Stimulated activated CD8-positive, alpha-beta memory T cell treated with anti-CD3 and anti-CD28 coated beads, Interleukin-7, amount 100 ng/mL, for 1 hour (primary cell): ENCODE measurements around the gene DDX3X.
"Not testable (repeated sequence)": the region's sequence is repeated elsewhere in the genome, so short reads cannot be mapped to it uniquely, and the experiment has no call there.

Experiments
- DNase-seq, 2 donors: peaks; one replicate each; pipeline ENCODE4 v3.0.0-alpha.2; 2020; ENCODE audit warnings: low read depth in 2 of 2

The DDX3X gene

DNA sequence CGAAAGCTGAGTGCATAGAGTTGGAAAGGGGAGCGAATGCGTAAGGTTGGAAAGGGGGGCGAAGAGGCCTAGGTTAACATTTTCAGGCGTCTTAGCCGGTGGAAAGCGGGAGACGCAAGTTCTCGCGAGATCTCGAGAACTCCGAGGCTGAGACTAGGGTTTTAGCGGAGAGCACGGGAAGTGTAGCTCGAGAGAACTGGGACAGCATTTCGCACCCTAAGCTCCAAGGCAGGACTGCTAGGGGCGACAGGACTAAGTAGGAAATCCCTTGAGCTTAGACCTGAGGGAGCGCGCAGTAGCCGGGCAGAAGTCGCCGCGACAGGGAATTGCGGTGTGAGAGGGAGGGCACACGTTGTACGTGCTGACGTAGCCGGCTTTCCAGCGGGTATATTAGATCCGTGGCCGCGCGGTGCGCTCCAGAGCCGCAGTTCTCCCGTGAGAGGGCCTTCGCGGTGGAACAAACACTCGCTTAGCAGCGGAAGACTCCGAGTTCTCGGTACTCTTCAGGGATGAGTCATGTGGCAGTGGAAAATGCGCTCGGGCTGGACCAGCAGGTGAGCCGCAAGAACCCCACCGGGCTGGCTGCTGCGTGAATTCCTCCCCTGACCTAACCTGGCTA is at the start of gene DDX3X:
Gene DDX3X, plus strand, starts transcription at position 419 of the 619 bp plus-strand sequence. Its CDS starts 91 bp downstream, at position 510.
- peak; percentile 73 to 86 for DNase-seq

DNA sequence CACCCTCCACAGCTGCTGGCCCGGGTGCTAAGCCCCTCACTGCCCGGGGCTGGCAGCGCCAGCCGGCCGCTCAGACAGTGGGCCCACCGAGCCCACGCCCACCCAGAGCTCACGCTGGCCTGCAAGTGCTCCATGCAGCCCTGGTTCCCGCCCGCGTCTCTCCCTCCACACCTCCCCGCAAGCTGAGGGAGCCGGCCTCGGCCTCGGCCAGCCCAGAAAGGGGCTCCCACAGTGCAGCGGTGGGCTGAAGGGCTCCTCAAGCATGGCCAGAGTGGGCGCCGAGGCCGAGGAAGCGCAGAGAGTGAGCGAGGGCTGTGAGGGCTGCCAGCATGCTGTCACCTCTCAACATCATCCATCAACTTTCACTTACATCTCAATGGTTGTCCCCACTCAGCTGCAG is 48.0 kb upstream of the DDX3X start:
- not testable (repeated sequence) for DNase-seq

GRCh38 chrX:41288641-41289040 is 45.3 kb upstream of the DDX3X start:
- DNase-seq: no peak

DNA sequence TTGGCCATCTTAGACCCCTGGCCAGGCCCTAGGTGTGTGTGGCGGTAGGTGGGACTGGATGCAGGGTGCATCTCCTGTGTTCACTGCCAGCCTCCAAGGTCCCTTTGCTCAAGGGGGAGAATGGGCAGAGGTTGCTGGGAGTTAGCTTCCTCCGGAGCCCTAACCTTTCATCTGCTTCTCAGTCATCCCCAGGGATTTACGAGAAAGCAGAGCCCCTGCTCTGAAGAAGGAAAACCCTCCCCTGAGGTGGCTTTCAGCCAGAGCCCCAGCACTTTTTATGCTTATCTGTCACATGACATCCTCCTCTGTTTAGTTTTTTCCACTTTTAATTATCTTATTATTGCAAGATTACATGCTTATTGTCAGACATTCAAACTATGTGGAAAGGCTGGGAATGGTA is 44.9 kb upstream of the DDX3X start:
- DNase-seq: no peak

GRCh38 chrX:41291309-41291708 is 42.7 kb upstream of the DDX3X start:
- no peak for DNase-seq

DNA sequence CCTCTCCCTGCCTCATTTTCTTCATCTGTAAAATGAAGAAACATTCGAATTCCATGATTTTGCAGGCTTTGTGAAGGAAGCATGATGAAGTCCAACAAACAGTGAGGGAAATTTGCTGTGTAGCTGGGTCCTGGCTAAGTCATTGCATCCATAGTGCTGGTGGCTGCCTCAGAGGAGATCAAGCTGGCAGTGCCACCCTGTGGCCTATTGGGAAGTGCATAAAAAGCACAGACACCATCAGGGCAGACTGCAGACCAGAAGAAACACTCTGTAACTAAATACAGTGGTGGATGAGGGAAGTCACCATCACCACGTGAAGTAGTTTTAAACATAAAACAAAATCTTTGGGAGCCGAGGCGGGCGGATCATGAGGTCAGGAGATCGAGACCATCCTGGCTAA is 40.7 kb upstream of the DDX3X start:
- DNase-seq: no peak

DNA sequence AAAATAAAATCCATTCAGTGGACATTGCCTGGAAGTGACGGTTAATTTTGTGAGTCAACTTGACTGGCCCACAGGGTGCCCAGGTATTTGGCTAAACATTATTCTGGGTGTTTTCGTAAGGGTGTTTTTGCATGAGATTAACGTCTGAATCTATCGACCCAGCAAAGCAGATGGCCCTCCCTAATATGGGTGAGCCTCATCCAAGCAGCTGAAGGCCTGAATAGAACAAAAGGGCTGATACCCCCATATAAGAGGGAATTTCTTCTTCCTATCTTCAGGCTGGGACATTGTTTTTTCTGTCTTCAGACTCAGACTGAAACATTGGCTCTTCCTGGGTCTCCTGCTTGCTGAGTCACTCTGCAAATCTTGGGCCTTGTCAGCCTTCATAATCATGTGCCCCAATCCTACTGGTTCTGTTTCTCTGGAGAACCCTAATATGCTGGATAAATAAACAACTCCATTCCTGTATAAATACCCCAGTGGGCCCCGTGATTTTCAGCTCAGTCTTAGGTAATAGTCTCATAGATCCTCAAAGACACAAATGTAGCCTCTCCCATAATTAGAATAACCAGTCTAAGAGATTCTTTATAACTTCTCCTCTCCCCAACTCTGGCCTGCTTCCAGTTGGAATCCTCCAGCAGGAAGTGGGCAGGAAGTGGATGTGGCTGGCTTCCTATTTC is 33.1 kb upstream of the DDX3X start:
- DNase-seq: no peak

DNA sequence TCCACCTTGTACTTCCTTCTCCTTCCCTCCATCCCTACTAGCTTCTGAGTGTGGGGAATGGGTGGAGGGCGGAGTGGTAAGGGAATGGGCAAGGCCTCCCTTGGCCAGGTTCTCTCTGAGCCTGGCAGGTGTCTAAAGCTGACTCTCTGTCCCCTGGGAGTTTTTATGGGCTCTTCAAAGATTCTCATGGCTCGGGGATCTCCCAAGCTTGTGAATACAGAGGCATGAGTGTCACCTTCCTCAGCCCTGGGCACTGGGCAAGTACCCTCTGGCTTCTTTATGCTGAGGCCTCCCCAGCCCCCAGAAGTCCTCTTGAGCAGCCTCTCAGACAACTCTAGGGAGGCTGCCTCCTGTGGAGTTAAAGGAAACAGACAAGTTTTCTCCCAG is 32.5 kb upstream of the DDX3X start:
- no peak for DNase-seq

GRCh38 chrX:41302370-41302769 is 31.6 kb upstream of the DDX3X start:
- no peak for DNase-seq

DNA sequence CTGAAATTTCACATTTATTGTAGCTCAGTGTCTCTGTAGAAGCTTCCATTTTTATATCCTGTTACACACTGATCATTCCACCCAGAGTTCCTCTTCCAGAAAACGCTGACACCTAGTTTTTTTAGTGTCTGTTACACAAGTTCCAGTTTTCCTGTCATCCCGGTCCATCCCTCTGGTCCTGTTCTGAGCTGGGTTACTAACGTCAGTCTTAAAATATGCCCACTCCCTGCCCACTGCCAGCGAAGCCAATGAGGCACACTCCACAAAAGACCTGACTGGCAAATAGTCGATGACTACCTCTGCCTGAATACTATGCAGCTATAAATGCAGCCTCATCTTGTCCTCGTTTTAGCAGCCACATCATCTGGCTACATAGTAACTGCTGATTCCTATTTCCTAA is 30.9 kb upstream of the DDX3X start:
- DNase-seq: no peak

- no peak for DNase-seq
These were observed 29.8 kb upstream of the DDX3X start for GRCh38 chrX:41304178-41304577.

DNA sequence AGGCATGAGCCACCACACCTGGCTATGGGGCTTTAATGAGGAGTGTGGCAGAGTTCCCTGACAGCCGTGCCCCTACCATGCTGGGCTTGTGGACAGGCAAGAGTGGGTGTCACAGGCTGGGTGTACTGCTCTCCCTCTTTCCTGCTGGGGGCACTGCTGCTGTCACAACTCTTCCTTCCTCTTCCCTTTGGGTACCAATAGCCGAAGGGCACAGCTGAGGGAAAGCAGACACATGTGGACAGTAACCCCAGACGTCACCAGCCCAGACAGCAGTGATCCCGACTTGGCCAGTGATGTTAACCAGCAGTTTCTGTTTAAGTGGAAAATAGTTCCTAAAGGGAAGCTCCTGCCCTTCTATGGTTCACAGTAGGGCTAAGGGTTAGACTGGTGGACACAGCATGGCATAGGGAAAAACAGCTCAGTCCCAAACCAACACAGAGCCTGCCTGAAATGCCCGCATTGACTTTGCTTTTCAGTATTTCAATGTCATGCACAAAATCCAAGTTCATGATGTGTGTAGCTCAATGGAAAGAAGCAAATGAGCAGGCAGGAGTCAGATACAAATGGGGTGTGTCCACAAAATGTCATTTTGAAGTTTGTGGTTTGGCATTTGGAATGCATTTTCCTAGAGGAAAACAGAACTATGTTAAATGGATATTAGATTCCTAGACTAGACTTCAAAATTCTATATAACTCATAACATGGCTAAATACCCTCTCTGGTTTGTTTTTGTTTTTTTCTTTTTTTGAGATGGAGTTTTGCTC is 24.9 kb upstream of the DDX3X start:
- no peak for DNase-seq

DNA sequence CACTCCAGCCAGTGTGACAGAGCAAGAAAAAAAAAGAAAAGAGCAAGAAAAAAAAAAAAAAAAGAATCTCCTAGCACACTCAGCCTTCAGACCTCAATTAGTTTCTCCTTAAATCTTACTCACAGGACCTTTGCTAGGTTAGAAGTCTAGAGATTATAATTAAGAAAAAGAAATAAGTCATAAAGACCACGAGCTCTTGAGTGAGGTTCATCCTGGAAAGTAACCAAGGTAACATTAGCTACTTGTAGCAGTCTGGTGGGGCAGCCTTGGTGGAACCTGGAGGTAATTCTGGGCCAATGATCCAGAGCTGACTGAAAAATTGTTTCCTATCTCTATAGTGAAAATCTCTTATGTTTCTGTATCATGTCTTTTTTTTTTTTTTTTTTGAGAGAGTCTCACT is 21.2 kb upstream of the DDX3X start:
- no peak for DNase-seq

DNA sequence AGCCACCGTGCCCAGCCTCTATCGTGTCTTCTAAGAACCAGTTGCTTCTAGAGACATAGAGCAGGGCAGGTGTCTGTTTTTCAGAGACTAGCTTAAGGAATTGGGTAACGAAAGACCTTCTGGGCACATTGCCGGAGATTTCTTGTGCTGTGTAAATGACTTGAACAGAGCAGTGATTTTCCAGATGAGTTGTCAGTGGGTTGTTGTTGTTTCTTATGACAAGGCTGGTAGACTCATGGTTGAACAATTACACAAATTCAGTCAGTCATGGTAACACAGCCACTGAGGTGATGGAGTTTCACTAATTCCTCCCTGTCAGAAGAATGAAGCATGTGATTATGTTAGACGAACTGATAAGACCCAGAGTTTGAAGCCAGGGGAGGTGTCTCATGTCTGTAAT is 20.5 kb upstream of the DDX3X start:
- no peak for DNase-seq

DNA sequence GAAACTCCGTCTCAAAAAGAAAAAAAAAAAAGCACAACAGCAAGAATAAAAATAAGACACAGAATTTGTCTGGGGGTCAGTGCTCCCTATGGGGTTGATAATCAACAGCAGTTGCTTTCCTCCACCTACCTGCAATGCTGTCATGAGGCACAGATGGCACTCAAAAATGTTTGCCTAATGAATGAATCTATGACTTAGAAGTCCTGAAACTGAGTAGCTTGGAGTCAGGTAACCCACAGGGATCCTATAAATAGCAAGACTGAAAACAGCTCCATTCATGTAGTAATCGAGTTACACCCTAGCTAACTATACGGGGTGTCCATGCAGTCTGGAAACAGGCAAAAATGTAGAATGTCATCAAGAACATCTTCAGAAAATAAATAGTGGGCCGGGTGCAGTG is 19.8 kb upstream of the DDX3X start:
- no peak for DNase-seq

- no peak for DNase-seq
These were observed 19.1 kb upstream of the DDX3X start for GRCh38 chrX:41314881-41315280.

DNA sequence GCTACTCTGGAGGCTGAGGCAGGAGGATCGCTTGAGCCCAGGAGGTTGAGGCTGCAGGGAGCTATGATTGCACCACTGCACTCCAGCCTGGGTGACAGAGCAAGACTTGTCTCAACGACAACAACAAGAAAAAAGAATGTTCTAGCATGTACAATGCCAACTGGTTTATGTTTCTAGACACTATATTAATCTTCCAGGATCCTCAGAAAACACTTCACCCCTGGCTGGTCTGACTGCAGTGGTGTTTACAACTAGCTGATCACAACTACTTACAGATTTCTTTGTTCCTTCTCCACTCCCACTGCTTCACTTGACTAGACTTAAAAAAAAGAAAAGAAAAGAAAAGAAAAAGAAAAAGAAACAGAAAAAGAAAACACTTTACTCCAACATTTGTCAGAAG is 17.7 kb upstream of the DDX3X start:
- not testable (repeated sequence) for DNase-seq

DNA sequence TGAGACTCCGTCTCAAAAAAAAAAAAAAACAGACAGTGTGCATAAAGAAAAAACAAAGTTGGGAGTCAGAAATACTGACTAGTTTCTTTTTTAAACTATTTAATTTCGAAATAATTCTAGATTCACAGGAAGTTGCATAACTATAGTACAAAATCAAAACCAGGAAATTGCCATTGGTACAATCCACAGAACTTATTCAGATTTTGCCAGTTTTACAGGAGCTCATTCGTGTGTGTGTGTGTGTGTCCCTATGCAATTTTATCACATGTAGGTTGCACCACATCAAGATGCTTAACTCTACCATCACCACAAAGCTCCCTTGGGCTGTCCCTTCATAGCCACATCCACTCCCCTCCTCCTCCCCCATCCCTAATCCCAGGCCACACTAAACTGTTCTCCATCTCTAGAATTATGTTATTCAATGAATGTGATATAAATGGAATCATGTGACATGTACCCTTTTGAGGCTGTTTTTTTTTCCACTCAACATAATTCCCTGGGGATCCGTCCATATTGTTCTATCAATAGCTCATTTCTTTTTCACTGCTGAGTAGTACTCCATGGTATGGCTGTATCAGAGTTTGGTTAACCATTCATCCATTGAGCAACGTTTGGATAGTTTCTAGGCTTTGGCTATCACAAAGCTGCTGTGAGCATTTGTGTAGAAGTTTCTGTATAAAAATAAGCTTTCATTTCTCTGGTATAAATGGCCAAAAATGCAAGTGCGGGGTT is 16.3 kb upstream of the DDX3X start:
- no peak for DNase-seq

- no peak for DNase-seq
These were observed 13.6 kb upstream of the DDX3X start for GRCh38 chrX:41320393-41320792.

- DNase-seq: no peak
These were observed 10.9 kb upstream of the DDX3X start for GRCh38 chrX:41322821-41323603.

DNA sequence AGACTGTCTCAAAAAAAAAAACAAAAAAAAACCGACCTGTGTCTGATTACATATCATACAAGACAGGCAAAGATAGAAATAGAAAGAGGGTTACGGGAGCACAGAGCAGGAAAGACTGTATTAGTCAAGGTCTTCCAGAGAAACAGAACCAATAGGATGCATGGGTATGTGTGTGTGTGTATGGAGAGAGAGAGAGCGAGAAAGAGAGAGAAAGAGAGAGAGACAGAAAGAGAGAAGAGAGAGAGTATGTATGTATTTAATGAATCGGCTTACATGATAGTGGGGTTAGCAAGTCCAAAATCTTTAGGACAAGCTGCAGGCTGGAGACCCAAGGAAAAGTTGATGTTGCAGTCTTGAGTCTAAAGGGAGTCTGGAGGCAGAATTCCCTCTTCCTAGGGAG is 7.5 kb upstream of the DDX3X start:
- no peak for DNase-seq

- no peak for DNase-seq
These were observed 6.6 kb upstream of the DDX3X start for GRCh38 chrX:41327341-41327740.
